ENCODE measurements around the gene CPN1.

DNA sequence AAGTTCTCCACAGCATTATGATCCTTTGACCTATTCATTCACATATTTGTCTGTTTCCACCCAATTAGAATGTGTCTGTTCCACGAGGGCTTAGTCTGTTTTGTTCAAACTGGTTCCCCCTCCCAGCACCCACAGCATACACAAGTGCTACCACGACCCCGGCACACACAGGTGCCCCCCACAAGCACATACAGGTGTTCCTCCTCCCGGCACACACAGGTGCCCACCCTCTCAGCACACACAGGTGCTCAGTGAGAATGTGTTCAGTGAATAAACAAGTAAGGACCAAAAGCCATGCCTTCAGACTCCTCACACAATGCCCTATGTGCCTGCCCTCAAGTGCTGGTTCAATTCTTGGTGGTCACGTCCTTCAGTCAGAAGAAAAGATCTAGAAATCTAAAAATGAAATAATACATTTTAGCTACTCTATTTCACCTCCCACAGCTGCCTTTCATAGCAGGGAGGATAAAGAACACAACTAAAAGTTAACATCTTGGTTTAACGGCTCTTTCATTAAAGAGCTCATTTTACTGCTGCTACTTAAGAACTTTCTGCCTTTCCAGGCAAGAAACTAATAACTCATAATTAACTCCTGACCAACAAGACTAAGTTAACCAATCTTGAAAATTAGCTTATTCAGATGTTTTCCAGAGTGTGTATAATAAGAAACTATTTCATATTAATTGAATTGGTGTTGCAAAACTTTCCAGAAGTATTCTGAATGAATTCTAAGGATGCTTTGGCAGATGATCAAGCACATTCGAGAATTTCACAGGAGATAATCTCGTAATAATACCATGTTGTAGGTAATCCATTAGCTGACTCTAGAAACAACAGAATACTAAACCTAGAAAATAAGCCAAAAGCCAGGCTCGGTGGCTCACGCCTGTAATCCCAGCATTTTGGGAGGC lies 74.2 kb downstream of the CPN1 start:
- TF ChIP-seq, protein P1, sequence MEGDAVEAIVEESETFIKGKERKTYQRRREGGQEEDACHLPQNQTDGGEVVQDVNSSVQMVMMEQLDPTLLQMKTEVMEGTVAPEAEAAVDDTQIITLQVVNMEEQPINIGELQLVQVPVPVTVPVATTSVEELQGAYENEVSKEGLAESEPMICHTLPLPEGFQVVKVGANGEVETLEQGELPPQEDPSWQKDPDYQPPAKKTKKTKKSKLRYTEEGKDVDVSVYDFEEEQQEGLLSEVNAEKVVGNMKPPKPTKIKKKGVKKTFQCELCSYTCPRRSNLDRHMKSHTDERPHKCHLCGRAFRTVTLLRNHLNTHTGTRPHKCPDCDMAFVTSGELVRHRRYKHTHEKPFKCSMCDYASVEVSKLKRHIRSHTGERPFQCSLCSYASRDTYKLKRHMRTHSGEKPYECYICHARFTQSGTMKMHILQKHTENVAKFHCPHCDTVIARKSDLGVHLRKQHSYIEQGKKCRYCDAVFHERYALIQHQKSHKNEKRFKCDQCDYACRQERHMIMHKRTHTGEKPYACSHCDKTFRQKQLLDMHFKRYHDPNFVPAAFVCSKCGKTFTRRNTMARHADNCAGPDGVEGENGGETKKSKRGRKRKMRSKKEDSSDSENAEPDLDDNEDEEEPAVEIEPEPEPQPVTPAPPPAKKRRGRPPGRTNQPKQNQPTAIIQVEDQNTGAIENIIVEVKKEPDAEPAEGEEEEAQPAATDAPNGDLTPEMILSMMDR (IDR thresholded peaks at IDR 0.05 in 4 of 5, conservative IDR thresholded peaks at IDR 0.05 in 1 of 5), result no peak
- no peak for TF ChIP-seq POLR2A (IDR thresholded peaks at IDR 0.05)

Data from gastrocnemius medialis (tissue), 4 donors.